Choroid plexus epithelial cell (primary cell): ENCODE results near the gene HOXB7.

ENCODE experiments used
- DNase-seq: peaks from one replicate; pipeline ENCODE4 v3.0.0-alpha.2; 2010; ENCODE audit warnings: low read depth
- H3K4me3 ChIP-seq: 2 replicates; pipeline ENCODE4 v1.5.1; 2011; ENCODE audit warnings: low read depth, mild to moderate bottlenecking, control low read depth, low read length, moderate library complexity
- CTCF ChIP-seq: conservative IDR thresholded peaks from 2 replicates; pipeline ENCODE4 v1.5.1; 2011; ENCODE audit warnings: low read depth, mild to moderate bottlenecking, control low read depth, inconsistent platforms, low read length, moderate library complexity

Gene HOXB7

GRCh38 chr17:48568499-48569239 is 42.1 kb downstream of the HOXB7 start:
- no peak for TF ChIP-seq CTCF
- no peak overlapping the region for H3K4me3 ChIP-seq
- no peak for DNase-seq

DNA sequence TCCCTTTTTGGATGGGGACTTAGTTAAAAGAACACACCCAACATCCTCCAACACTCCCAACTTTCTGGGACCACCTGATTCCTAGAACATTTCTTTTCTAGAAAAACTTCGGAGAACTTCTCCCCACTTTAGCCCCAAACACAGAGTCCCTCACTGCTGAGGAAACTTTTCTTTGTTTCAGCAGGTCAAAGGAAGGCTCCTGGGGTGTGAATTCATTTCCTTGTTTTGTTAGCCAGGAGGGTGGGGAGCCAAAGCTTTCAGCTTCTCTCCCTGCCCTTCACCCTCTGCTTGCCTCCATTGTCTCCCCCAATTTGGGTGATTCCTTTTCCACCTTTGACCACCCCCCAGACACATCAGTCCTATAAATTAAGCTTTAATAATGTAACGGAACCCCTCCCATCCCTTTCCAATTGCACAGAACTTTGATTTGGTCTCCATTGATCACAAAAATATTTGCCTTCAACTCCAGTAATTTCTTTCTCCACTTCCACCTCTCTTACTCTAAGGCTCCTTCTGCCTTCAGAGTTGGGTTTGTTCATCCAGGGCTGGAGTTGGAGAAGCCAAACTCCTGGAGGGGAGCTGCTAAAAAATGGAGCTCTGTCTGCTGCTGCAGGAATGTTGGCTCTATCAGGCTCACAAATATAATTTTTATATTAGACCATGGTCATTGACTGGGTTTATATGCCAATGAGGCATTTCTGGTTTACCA is 43.0 kb downstream of the HOXB7 start:
- no peak for TF ChIP-seq CTCF

DNA sequence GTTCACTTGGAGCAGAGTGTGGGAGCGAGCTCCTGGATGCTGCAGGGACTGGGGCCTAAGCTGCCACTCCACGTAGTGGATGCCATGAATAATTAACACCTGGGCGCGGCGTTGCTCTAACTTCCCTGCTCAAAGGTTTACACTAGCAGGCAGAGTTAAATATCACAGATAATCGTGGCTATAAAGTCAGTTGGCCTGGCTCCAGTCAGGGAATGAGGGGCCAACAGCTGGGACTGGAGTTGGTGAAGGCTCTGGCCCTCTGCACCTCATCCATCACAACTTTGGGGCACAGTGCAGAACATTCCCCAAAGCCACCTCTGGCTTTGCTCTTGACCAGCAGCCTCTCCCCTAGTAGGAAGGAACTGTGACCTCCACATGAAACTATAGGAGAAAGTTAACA is 43.6 kb downstream of the HOXB7 start:
- DNase-seq, result no peak
- no peak for TF ChIP-seq CTCF
- no peak overlapping the region for H3K4me3 ChIP-seq

More for the DNA sequence above, 43.0 kb downstream of the HOXB7 start:
- DNase-seq, result no peak
- no peak overlapping the region for H3K4me3 ChIP-seq

DNA sequence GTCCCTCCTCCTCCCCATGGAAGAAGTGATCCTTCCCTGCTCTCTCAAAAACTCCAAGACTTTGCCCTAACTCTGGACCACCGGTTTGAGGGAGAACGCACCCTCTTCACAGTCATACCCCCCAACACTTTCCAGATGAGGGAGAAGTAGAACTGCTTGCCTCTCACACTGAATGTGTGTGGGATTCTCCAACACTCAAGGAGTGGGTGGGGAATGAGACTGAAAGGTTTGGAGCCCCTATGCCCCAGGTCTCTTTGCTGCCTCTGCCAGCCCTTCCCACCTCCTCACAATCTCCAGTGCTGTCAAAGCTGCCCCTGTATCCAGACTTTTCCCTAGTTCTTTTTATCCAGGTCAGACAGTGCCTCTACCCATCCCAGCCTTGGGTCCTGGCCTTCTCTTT is 44.1 kb downstream of the HOXB7 start:
- no peak overlapping the region for H3K4me3 ChIP-seq
- DNase-seq, result no peak
- no peak for TF ChIP-seq CTCF

GRCh38 chr17:48565925-48566710 is 44.7 kb downstream of the HOXB7 start:
- H3K4me3 ChIP-seq, result no peak overlapping the region
- TF ChIP-seq CTCF, result no peak
- DNase-seq, result no peak

DNA sequence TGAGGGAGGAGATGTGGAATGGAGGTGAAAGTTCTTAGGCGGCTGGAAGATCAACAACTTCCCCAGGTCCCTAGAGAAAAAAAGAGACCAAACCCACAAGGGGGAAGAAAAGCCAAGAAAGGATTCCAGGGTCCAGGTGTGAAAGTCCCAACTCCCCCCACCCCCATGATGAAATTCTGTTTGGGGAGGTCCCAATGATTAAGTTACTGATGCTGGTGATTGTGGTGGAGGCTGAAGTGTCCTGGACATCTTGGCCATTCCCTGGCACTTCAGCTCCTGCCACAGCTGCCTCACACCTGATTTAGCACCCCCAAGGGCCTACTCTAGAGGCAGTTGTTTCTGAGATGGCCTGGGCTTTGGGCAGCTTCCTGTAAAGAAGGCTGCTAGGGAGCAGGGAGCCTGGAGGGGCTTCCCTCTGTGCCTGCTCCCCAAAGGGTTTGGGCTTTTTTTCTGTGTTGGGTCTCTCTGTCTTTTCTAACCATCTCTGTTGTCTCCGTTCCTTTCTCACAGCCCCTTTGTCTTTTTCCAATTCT is 45.7 kb downstream of the HOXB7 start:
- no peak for DNase-seq
- TF ChIP-seq CTCF, result no peak
- H3K4me3 ChIP-seq, result no peak overlapping the region
